ENCODE data around the gene SPSB3. TPM values are rescaled to one million over a fixed set of nuclear protein-coding genes. Genes with fewer than 3 reads are reported as not detected.

SPSB3 gene
- total and polyA plus RNA-seq, 9 of the 15 experiments (the other 6 are each of a cell fraction or from before 2014, with no cell fraction given), result 0.39 to 37.4 (median 7.1) TPM

DNA sequence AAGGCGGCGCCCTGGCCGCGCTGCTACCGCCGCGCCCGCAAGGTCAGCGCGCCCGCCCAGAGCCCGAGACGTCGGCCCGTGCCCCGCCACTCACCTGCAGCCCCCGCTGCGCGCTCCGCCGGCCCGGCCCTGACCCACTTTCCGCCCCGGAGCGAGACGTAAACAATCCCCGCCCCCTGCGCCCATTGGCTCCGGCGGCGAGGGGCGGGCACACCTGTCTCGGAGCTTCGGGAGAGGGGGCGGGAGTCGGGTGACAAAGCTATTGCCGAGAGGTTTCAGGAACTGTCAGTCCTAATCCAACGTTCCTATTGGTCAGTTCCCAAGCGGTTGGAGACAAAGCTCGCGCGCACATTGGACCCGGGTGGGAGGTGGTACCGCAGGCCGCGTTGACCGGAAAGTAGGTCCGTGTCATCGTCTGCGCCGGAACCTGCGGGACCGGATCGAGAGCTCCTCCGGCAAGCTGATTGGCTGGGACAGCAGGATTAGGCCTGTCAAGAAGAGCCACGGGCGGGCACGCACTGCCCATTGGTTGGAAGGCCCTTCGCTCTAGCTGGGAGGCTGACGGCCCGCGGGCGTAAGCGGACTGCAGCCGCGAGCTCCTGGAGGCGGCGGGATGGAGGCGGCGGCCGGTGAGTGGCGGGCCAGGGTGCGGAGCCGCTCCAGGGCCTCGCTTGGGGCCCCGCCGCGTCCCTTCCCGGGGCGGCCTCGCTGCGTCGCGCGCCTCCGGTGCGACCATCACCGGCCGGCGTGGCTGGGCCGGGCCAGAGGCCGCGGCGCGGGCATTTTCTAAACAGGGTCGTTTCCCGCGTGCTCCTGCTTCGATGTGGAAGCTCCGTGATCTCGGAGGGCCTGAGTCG, at the start of gene SPSB3, which contains the start of gene NUBP2 (continued):
- TF ChIP-seq PHF21A (IDR thresholded peaks at IDR 0.05; ENCODE audit: borderline replicate concordance, low read depth) (no peak), POLR2AphosphoS2 (IDR thresholded peaks at IDR 0.05; ENCODE audit: low read length) (no peak), XRCC4 (IDR thresholded peaks at IDR 0.05; ENCODE audit: extremely low read depth, insufficient read depth, insufficient read length) (no peak), BRCA1 (IDR thresholded peaks at IDR 0.05) (no peak), BRCA1 (CRISPR knock-in tag; IDR thresholded peaks at IDR 0.05) (no peak), TCF7 (IDR thresholded peaks at IDR 0.05; ENCODE audit: borderline replicate concordance) (no peak), GATAD2B (IDR thresholded peaks at IDR 0.05; ENCODE audit: borderline replicate concordance) (peak; percentile 70; the same call in 1 of the 2 replicates), SRSF1 (IDR thresholded peaks at IDR 0.05; ENCODE audit: low read depth, low read length) (no peak), NFIX (CRISPR knock-in tag; IDR thresholded peaks at IDR 0.05; ENCODE audit: low read depth) (no peak), ZNF696 (CRISPR knock-in tag; conservative IDR thresholded peaks at IDR 0.05) (no peak), ZNF551 (CRISPR knock-in tag; IDR thresholded peaks at IDR 0.05) (no peak), ZNF263 (CRISPR knock-in tag; IDR thresholded peaks at IDR 0.05; ENCODE audit: borderline replicate concordance) (no peak), MTA3 (IDR thresholded peaks at IDR 0.05; ENCODE audit: borderline replicate concordance) (peak; percentile 77; the same call in 1 of the 2 replicates), DACH1 (IDR thresholded peaks at IDR 0.05; ENCODE audit: partially characterized antibody) (no peak), MEF2A (IDR thresholded peaks at IDR 0.05; ENCODE audit: control insufficient read depth, low read depth, low read length) (no peak)
- TF ChIP-seq, protein P1, sequence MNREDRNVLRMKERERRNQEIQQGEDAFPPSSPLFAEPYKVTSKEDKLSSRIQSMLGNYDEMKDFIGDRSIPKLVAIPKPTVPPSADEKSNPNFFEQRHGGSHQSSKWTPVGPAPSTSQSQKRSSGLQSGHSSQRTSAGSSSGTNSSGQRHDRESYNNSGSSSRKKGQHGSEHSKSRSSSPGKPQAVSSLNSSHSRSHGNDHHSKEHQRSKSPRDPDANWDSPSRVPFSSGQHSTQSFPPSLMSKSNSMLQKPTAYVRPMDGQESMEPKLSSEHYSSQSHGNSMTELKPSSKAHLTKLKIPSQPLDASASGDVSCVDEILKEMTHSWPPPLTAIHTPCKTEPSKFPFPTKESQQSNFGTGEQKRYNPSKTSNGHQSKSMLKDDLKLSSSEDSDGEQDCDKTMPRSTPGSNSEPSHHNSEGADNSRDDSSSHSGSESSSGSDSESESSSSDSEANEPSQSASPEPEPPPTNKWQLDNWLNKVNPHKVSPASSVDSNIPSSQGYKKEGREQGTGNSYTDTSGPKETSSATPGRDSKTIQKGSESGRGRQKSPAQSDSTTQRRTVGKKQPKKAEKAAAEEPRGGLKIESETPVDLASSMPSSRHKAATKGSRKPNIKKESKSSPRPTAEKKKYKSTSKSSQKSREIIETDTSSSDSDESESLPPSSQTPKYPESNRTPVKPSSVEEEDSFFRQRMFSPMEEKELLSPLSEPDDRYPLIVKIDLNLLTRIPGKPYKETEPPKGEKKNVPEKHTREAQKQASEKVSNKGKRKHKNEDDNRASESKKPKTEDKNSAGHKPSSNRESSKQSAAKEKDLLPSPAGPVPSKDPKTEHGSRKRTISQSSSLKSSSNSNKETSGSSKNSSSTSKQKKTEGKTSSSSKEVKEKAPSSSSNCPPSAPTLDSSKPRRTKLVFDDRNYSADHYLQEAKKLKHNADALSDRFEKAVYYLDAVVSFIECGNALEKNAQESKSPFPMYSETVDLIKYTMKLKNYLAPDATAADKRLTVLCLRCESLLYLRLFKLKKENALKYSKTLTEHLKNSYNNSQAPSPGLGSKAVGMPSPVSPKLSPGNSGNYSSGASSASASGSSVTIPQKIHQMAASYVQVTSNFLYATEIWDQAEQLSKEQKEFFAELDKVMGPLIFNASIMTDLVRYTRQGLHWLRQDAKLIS (CRISPR knock-in tag; IDR thresholded peaks at IDR 0.05), result no peak
- TF ChIP-seq, protein P2, sequence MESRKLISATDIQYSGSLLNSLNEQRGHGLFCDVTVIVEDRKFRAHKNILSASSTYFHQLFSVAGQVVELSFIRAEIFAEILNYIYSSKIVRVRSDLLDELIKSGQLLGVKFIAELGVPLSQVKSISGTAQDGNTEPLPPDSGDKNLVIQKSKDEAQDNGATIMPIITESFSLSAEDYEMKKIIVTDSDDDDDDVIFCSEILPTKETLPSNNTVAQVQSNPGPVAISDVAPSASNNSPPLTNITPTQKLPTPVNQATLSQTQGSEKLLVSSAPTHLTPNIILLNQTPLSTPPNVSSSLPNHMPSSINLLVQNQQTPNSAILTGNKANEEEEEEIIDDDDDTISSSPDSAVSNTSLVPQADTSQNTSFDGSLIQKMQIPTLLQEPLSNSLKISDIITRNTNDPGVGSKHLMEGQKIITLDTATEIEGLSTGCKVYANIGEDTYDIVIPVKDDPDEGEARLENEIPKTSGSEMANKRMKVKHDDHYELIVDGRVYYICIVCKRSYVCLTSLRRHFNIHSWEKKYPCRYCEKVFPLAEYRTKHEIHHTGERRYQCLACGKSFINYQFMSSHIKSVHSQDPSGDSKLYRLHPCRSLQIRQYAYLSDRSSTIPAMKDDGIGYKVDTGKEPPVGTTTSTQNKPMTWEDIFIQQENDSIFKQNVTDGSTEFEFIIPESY (CRISPR knock-in tag; IDR thresholded peaks at IDR 0.05), result no peak
- TF ChIP-seq, protein P3, sequence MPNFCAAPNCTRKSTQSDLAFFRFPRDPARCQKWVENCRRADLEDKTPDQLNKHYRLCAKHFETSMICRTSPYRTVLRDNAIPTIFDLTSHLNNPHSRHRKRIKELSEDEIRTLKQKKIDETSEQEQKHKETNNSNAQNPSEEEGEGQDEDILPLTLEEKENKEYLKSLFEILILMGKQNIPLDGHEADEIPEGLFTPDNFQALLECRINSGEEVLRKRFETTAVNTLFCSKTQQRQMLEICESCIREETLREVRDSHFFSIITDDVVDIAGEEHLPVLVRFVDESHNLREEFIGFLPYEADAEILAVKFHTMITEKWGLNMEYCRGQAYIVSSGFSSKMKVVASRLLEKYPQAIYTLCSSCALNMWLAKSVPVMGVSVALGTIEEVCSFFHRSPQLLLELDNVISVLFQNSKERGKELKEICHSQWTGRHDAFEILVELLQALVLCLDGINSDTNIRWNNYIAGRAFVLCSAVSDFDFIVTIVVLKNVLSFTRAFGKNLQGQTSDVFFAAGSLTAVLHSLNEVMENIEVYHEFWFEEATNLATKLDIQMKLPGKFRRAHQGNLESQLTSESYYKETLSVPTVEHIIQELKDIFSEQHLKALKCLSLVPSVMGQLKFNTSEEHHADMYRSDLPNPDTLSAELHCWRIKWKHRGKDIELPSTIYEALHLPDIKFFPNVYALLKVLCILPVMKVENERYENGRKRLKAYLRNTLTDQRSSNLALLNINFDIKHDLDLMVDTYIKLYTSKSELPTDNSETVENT (CRISPR knock-in tag; IDR thresholded peaks at IDR 0.05), result no peak; the same call in 1 of the 2 replicates

Data from K562 (cell line).